GM21528 (cell line): ENCODE results near the gene UCHL1.

Experiments used
- ATAC-seq: cut with Tn5 transposase; IDR thresholded peaks from one replicate; pipeline ENCODE4 v1.9.1; 2021; ENCODE audit warnings: mild to moderate bottlenecking, moderate library complexity; ENCODE audit not compliant: unreplicated experiment, low FRiP score

UCHL1 gene

GRCh38 chr4:41256740-41257256, at the start of gene UCHL1:
UCHL1 (plus strand) TSS chr4:41256928; CDS start chr4:41256977, 49 bp downstream.
- ATAC-seq: peak; percentile 71

GRCh38 chr4:41207291-41207831, 49.4 kb upstream of the UCHL1 start:
- ATAC-seq: no peak

DNA sequence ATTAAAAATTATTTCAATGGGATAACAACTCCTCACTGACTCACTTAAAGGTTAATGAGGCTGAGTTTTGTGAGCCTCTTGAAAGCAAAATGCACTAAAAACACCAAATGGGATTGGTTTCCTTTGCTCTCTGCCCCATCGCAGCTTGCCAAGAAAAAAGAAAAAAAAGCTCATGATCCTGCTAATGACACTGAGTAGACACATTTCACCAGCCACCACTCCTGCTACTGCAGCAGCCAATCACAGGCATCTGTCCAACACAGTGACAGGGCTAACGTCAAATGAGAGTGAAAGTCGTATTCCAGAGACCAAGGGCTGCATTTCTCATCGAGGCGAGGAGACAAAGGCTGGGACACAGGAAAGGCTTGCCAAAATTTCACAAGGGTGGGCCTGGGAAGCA, 47.5 kb upstream of the UCHL1 start:
- no peak for ATAC-seq

DNA sequence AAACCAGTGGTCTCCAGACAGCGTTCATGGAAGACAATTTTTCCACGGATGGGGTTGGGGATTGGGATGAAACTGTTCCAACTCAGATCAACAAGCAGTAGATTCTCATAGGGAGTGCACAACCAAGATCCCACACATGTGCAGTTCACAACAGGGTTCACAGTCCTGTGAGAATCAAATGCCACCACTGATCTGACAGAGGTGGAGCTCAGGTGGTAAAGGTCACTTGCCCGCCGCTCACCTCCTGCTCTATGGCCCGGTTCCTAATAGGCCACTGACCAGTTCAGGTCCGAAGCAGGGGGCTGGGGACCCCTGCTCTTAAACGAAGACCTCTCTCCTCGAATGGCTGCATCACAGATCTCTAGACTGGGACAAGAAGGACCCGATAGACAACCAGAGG, 46.8 kb upstream of the UCHL1 start:
- ATAC-seq: no peak

- no peak for ATAC-seq
These were observed 44.6 kb upstream of the UCHL1 start for GRCh38 chr4:41211951-41212615.

DNA sequence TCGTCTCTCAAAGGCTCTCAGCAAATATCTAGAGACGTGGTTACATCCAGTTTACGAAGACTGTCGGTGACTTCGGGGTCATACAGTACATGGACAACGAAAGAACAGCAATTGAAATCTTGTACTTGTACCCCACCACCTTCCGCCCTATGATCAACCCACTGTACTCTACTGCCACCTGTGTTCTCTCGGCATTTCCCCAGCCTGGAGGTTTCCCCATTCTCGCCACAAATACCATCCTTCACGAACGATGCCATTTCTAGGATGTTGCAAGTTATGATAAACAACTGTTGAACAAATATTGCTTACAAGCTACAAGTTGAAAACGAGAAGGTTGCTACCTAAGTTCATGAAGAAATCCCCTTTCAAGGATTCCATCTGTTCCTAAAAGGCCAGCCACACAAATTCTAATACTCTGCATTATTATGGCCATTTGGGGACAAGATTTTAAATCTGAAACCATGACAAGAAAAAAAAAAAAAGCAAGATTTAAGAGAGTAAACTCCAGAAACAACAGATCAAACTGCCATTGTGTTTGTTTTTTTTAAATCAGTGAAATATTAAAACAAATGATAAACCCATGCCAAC, 44.0 kb upstream of the UCHL1 start:
- no peak for ATAC-seq

DNA sequence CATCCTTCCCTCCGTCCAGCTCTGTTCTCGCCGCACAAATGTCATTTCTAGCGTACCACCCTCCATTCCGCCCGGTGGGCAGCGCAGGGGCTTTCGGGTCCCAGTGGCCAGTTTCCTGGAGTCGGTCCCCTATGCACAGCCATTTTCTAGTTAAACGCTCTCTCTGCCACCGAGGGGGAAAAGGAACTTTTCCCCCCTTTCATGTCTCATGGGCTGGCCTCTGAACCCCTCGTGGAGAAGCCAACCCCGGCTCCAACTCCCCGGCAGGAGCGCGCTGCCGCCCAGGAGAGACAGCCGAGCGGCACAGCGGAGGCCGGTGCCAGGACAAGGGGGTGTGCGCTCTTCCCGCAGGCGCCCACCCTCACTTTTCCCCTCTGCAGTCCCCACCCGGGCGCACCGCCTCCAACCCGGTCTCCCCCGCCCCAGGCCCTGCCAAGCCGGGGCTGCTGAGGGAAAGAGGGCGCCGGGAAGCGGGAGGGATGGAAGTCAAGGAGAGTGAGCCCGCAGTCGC, 43.0 kb upstream of the UCHL1 start:
- ATAC-seq: peak; percentile 16

DNA sequence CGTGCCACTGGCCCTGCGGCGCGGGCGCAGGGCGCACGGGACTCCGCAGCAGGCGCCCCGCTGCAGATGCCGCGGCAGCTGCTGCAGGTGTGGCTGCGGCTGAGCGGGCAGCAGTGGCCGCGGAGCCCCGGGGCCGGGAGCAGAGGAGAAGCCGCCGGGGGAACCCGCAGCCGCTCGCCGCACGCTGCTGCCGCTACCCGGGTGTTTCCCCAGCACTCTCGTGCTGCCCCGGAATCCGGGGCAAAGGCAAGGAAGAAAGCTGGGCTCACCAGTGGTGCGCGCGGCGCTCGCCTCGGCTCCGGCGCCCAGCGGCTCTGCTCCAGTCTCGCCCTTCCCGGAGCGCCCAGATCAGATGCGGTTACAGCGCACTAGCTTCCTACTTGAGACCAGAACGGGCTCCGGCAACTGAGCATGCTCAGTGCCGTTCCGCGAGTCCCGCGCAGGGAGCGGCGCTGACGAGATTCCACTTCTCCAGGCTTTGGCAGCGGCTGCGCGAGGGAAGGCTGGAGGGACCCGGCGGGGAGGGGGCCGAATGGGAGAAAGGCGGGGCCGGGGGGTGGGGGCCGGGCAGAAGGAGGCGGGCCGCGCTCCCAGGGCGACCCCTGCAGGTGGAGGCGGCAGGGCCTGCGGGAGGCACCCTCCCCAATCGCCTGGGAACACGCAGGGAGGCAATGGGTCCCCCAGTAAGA, 42.4 kb upstream of the UCHL1 start, which contains the start of gene APBB2:
Gene APBB2, minus strand, starts transcription at position 407 of the 689 bp plus-strand sequence. CDS start 181,288 bp downstream, outside the sequence.
- ATAC-seq: peak; percentile 52

GRCh38 chr4:41214825-41215146, 41.9 kb upstream of the UCHL1 start:
- peak; percentile 12 for ATAC-seq

- ATAC-seq: no peak
These were observed 41.6 kb upstream of the UCHL1 start for GRCh38 chr4:41215155-41215554.

GRCh38 chr4:41215969-41216293, 40.8 kb upstream of the UCHL1 start:
- no peak for ATAC-seq

DNA sequence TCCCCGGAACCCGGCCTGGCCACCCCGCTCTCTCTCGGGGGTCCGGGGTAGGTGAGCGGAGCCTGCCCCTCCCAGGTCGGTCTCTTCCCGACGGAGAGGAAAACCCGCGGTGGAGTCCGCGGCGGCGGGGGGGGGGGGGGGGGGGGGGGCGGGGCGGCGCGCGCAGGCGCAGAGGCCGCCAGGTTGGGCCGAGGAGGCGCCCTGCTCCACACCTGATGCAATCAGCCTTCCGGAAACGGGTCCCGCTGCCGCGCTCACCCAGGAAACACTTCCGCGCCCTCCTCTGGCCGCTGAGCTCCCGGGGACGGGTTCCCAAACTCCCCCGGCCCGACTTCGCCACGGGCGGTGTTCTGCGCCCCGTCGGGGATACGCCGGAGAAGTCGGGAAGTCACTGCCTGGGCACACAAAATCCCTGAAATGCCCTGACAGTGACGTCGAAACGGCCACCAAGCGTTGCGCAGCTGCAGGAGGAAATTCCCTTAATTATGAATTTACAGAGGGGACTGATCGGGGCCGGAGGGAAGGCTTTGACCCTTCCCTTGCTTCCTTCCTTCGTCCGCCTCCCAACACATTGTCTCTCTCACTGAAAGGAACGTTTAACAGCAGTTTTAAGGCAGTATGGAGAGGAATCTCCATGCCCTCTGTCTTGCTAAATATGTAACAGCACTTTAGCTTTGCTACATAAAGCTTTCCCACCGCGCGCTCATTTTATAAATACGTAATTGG, 40.3 kb upstream of the UCHL1 start:
- peak; percentile 55 for ATAC-seq

DNA sequence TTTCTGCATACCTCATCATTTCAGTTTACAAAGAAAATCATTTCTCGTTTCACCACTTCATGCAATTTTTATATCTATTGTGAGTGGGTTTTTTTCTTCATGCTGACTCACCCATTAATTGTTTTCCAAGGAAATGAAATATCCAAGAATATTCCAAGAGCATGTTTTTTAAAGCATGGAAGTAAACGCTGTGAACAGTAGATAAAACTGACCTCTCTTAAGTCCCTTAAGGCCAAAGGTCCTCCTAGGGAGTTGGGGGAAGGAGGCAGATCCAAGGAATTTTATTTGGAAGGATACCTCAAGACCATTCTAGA, 39.8 kb upstream of the UCHL1 start:
- no peak for ATAC-seq

DNA sequence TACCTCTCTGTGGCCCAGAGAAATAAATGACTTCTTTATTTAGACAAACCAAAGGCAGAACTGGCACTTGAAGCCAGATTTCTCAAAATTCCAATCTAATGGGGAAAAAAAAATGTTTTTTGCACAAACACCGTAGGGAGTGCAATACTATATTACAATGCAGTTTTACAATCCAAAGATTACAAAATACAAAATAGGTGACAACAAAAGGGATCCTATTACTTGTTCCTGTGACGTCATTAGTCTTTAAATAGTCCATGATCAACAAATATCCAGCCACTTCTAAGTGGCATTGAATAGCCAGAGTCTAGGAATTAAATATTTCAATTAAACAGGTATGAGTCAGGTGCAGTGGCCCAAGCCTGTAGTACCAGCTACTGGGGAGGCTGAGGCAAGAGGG, 39.4 kb upstream of the UCHL1 start:
- no peak for ATAC-seq

DNA sequence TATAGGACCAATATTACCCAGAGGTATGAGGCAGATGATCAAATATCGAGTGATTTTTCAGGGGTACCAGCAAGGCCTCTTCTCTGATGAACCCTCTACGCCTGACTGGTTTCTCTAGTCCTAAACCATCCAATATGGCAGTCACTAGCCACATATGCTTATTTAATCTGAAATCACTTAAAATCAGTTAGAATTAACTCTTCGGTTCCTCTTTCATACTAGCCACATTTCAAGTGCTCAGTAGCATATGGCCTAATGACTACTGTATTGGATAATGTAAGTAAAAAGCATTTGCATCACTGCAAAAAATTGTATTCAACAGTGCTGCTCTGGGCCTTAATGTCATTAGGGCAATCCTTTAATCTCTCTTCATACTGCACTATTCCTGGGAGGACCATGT, 38.0 kb upstream of the UCHL1 start:
- no peak for ATAC-seq

DNA sequence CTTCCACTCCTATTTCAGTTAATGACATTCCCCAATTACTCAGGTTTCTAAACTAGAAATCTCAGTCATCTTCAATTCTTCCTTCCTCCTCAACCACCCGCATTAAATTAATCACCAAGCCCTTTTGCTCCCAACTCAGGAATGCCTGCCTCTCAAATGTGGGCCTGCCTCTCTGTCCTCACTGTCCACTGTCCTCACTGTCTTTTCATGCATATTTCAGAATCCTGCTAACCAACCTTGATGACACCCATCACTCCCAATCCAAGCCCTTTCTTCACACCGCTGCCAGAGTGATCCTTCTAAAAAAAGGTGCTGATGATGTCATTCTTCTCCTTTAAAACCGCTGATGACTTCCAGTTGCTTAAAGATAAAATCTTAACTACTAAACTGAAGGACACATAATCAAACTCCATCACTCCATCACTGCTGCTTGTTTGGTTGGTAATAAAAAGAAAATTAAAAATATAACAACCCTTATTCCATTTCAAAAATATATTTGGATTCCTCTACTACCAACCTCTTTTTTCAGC, 37.2 kb upstream of the UCHL1 start:
- no peak for ATAC-seq

- no peak for ATAC-seq
These were observed 34.7 kb upstream of the UCHL1 start for GRCh38 chr4:41221850-41222645.

DNA sequence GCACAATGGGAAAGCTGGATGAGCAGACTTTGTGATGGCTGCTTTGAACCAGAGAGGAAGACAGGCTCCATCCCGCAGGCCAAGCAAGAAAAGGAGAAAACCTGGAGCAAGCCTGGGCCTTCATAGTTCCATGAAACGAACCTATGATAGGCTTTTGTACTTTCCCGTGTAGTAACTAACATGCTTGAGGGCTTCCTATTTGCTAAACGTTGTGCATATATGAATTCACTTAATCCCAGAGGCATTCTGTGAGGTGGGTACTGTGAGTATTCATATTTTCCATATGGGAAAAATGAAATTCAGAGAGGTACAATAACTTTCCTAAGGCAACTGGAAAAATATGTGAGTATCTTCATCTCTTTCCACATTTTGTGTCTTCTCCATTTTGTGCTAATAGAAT, 28.8 kb upstream of the UCHL1 start:
- no peak for ATAC-seq

DNA sequence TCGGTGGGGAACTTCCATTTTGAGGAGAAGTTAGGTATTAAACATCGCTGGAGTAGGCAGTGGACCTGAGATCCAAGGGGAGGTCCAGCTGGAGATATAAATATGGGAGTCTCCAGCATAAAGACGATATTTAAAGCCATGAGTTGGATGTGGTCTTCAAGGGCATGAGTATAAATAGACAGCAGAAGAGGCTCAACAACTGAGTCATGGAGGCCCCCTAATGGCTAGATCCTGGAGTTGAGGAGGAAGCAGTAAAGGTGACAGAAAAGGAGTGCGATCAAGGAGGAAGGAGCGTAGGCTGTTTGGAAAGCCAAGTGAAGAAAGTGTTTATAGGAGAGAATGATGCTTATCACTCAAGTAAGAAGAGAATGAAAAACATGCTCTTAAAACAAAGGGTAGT, 24.3 kb upstream of the UCHL1 start:
- no peak for ATAC-seq

- no peak for ATAC-seq
These were observed 23.9 kb upstream of the UCHL1 start for GRCh38 chr4:41232856-41233255.
